CD4-positive, alpha-beta T cell treated with Interleukin-4 for 4 hours (primary cell): Measurements from ENCODE around the gene PAEP.

ENCODE experiments used
- DNase-seq: peaks from one replicate; pipeline ENCODE4 v3.0.0-alpha.2; 2020

The PAEP gene

DNA sequence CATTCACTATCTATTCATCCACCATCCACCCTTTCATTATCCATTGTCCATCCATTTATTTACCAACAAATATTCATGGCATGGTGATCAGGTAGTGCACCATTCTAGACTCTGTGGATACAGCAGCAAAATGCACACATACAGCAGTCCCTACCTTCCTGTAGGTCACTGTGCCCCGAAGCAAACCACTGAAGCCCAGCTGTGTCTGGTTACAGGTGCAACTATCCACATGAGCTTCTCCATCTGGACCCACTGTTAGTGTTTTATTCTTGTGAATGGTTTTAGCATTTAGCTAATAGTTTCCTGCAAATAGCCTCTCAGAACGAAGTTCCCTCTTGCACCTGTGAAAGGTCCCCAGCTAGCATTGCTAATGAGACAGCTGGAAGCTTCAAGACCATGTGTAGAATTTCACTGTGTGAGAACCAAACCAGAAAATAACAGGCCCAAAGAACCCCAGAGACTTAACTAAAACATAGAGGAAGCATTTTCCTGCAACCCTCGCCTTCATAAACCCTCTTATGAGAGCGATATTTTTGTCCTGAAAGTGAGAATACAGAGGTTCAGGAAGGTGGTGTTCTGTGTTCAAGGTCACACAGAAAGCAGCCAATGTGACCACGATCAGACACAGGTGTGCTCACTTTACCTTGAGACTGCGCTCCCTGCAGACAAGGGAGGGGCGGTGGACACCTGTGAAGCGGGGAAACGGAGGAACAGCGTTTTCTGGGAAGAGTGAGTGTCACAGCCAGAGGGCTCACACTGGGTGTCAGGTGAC lies 18.5 kb downstream of the PAEP start:
- DNase-seq: no peak

DNA sequence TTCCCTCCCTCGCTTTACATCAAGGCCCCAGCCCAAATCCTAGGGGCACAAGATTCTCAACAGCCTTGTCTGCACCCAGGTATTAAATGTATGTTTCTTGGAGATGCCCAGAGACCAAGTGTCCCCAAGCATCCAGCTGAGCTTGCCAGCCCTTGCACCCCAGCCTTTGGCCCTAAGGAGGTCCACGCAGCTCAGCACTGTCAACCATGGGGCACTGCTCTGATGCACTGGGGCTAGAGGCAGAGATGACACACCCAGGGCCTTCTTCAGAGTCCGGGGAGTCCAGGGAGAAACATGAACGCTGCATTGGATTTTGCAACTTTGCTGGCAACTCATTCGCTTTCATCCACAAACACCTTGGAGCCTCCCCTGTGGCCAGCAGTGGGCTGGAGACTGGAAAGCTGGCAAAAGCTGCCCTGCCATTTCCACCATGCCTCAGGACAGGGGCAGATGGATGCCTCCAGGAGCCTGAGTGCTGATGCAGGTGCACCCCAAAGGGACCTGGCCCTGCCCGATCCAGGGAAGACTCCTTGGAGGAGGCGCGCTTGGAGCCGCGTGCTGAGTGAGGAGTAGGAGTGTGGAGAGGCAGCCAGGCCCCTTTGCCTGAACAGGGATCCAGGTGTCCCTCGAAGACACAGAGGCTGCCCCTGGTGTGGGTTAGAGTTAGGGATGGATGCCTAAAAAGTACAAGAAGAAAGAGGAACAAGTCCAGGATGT lies 19.3 kb downstream of the PAEP start:
- no peak for DNase-seq

DNA sequence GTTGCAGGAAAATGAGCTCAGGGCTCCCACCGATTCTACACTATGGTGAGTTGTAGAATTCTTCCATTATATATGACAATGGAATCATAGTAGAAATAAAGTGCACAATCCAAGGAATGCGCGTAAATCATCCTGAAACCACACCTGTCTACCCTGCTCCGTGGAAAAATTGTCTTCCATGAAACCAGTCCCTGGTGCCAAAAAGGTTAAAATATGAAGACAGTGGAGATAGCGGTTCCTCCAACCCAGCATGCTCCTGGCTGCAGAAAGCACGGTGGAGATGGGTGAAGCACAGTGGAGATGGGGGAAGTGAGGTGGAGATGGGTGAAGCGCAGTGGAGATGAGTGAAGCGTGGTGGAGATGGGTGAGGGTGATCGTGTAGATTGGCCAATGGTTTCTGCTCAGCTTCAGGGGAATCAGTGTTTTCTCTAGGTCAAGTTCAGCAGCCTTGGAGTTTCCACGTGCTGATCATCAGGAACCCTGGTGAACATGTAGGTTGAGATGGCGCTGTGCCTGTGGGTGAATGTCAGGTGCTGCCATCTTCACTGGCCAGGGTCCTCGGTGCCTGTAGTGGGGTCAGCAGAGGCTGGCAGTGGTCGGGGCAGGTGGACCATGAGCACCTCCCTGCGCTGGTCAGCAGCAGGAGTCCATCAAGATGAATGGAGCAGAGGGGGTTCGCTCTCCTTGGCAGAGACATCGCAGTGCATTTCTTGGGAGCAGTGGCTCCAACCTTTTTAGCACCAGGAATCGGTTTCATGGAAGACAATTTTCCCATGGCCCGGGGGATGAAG lies 20.3 kb downstream of the PAEP start:
- DNase-seq: no peak

DNA sequence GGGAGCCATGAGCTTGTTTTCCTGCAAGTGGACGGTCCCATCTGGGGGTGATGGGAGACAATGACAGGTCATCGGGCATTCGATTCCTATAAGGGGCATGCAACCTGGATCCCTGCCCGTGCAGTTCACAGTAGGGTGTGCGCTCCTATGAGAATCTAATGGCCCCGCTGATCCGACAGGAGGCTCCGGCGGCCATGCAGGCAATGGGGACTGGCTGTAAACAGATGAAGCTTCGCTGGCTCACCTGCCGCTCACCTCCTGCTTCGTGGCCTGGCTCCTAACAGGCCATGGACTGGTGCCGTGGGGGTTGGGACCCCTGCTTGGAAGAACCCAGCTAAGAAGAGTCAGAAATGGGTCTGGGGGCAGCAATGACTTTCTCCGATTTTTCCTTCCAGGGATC lies 21.0 kb downstream of the PAEP start:
- DNase-seq: no peak

- no peak for DNase-seq
Observed at GRCh38 chr9:135582966-135583687, 21.6 kb downstream of the PAEP start.

GRCh38 chr9:135583688-135584011 lies 22.1 kb downstream of the PAEP start:
- no peak for DNase-seq

DNA sequence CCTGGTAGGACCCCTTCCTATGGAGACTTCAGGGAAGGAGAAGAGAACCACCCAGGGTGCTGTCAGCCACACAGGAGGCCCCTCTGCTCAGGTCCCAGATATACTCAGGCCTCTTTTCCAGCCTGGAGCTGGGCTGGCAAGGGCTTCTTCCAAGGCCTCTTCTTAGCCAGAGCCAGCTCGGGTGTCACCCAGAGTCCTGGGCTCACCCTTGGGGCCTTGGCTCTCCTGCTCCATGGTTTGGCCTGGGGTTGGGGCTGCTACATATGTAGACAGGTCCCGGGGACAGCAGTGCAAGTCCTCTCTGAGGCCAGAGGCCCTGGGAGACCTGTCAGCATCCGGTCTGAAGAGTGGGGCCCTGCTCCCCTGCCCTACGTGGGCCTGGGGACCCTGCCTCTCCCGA lies 22.8 kb downstream of the PAEP start:
- no peak for DNase-seq

- no peak for DNase-seq
Observed at GRCh38 chr9:135584934-135585333, 23.4 kb downstream of the PAEP start.

DNA sequence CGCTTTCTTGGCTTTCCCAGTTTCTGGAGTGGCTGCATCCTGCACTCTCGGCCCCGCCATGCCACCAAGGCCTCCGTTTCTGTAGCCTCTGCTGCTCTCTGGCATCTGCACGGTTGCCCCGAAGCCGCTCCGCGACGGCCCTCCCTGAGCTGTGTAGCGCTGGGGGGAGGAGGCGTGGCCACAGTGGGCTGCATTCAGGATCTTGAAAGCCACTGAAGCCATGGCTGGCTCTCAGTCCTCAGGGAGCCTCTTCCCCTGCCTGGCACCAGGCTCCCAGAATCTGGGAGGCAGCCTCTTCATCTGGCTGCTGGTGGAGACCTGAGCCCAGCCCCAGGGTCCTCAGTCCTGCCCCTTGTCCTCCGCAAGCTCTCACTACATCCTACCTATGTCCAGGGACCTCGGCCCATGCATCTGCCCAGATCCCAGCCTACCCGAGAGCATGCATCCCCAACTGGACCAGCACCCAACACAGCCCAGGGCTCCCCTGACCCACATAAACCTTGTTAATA lies 25.1 kb downstream of the PAEP start:
- DNase-seq: no peak

DNA sequence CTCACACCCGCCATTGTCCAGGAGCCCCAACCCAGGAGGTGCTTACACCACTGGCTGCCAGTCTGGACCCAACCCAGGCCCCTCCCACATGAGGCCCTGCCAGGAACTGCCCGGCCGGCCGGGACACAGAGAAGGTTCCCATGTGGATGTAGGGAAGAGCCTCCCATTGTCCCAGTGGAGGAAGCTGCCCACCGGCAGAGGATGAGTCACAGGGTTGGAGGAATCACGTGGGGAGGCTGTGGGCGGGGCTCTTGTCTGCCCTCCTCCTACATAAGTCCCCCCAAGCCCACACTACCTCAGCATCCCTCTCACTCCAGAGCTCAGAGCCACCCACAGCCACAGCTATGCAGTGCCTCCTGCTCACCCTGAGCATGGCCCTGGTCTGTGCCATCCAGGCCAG lies 26.1 kb downstream of the PAEP start:
- no peak for DNase-seq

DNA sequence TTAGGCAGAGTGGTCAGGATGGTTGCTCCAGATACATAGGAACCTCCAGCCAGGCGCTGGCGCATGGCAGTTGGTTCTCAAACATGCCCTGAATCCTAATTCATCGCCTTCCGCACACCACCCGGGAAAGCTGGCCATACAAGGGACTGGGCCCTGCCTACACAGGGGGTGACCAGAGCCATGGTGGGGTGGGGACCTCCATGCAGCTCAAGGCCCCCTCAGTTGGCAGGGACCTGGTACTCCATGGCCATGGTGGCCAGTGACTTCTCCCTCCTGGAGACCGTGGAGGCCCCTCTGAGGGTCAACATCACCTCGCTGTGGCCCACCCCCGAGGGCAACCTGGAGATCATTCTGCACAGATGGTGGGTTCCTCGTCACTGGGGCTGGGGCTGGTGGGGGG lies 26.8 kb downstream of the PAEP start:
- DNase-seq: no peak

DNA sequence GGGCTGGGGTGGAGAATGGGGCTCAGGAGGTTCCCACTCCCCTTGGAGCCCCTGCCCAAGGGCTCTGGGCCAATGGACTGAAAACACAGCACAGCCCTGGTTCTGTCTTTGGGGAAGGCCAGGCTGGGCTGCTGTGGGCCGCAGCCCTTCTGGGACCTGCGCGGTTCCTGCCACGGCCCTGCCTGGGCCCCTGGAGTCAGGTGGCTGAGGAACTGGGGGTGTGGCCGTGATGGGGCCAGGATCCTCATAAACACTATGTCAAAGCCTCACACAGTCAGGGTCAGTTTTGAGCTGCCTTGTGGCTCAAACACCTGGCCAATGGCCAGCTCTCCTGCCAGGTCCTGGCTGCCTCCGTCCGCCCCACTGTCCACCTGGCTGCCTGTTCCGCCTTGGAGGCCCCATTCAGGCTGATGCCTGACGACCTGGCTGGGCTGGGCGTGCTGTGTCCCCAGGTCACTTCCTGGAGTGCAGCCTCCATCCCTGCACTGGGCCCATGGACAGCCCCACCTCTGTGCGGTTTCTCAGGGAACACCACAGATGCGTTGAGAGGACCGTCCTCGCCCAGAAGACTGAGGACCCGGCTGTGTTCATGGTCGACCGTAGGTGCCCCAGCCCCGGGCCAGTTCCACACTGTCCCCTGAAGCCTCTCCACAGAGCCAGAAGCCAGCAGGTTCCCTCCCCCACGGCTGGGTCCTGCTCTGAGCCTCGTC lies 27.5 kb downstream of the PAEP start:
- no peak for DNase-seq

GRCh38 chr9:135589596-135590485 lies 28.3 kb downstream of the PAEP start:
- DNase-seq: no peak

GRCh38 chr9:135590486-135591079 lies 29.0 kb downstream of the PAEP start:
- DNase-seq: no peak

- no peak for DNase-seq
Observed at GRCh38 chr9:135591506-135592330, 30.2 kb downstream of the PAEP start.

- DNase-seq: no peak
Observed at GRCh38 chr9:135592331-135592590, 30.7 kb downstream of the PAEP start.

- DNase-seq: no peak
Observed at GRCh38 chr9:135592625-135593024, 31.1 kb downstream of the PAEP start.

- DNase-seq: no peak
Observed at GRCh38 chr9:135596211-135596610, 34.7 kb downstream of the PAEP start.

- DNase-seq: no peak
Observed at GRCh38 chr9:135600296-135600817, 38.8 kb downstream of the PAEP start.

- DNase-seq: no peak
Observed at GRCh38 chr9:135601988-135602387, 40.4 kb downstream of the PAEP start.
